ENCODE results near the gene RHOU.

RHOU gene

GRCh38 chr1:228721407-228721806 lies 13.9 kb upstream of the RHOU start:
- TF ChIP-seq CTCF (IDR thresholded peaks at IDR 0.05; ENCODE audit: low read depth, low read length, missing control alignments), result no peak
- H3K4me3 ChIP-seq (replicated peaks; ENCODE audit: low read depth, low read length), result no peak overlapping the region
- DNase-seq (ENCODE audit: extremely low read depth, low read depth), result no peak

GRCh38 chr1:228723287-228723686 lies 12.0 kb upstream of the RHOU start:
- no peak for TF ChIP-seq CTCF (IDR thresholded peaks at IDR 0.05; ENCODE audit: low read depth, low read length, missing control alignments)
- no peak for DNase-seq (ENCODE audit: extremely low read depth, low read depth)
- H3K4me3 ChIP-seq (replicated peaks; ENCODE audit: low read depth, low read length), result no peak overlapping the region

- no peak for TF ChIP-seq CTCF (IDR thresholded peaks at IDR 0.05; ENCODE audit: low read depth, low read length, missing control alignments)
- no peak overlapping the region for H3K4me3 ChIP-seq (replicated peaks; ENCODE audit: low read depth, low read length)
- DNase-seq (ENCODE audit: extremely low read depth, low read depth), result no peak
These were observed 11.4 kb upstream of the RHOU start for GRCh38 chr1:228723921-228724320.

DNA sequence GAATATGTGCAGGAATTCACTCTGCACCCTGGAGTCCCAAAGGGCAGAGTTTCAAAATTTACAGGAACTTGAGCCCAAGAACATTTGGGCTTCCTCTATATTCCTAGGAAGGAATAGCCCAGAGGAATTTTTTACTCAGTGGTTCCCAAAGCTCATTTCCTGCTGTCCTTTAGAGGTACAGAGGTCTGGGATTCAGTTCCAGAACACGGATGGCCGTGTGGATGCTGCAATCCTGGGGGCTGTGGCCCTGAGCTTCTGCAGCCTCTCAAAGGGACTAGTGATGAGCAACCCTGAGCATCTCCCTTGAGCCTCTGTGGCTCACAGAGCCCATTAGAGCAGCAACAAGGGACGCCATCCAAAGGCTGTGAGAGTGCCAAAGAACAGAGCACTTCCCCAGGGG lies 10.1 kb upstream of the RHOU start:
- DNase-seq (ENCODE audit: extremely low read depth, low read depth), result no peak
- H3K4me3 ChIP-seq (replicated peaks; ENCODE audit: low read depth, low read length), result no peak overlapping the region
- no peak for TF ChIP-seq CTCF (IDR thresholded peaks at IDR 0.05; ENCODE audit: low read depth, low read length, missing control alignments)

GRCh38 chr1:228727681-228728171 lies 7.6 kb upstream of the RHOU start:
- DNase-seq (ENCODE audit: extremely low read depth, low read depth), result no peak
- TF ChIP-seq CTCF (IDR thresholded peaks at IDR 0.05; ENCODE audit: low read depth, low read length, missing control alignments), result no peak
- no peak overlapping the region for H3K4me3 ChIP-seq (replicated peaks; ENCODE audit: low read depth, low read length)

- no peak for TF ChIP-seq CTCF (IDR thresholded peaks at IDR 0.05; ENCODE audit: low read depth, low read length, missing control alignments)
- DNase-seq (ENCODE audit: extremely low read depth, low read depth), result no peak
- H3K4me3 ChIP-seq (replicated peaks; ENCODE audit: low read depth, low read length), result no peak overlapping the region
These were observed 2.9 kb upstream of the RHOU start for GRCh38 chr1:228732426-228732825.

GRCh38 chr1:228733576-228733975 lies 1.7 kb upstream of the RHOU start:
- H3K4me3 ChIP-seq (replicated peaks; ENCODE audit: low read depth, low read length), result no peak overlapping the region
- no peak for DNase-seq (ENCODE audit: extremely low read depth, low read depth)
- TF ChIP-seq CTCF (IDR thresholded peaks at IDR 0.05; ENCODE audit: low read depth, low read length, missing control alignments), result no peak
